A549 treated with AZD9567 at 1 μM for 4 hours (cell line): ENCODE measurements around the gene PKN2. TPM values are rescaled to one million over a fixed set of nuclear protein-coding genes. Genes with fewer than 3 reads are reported as not detected.

Experiments
- total RNA-seq: library from RNA; stranded (reverse); fragments of 200-300 nt; extraction: Qiagen RNA extraction; gene quantifications from 5 replicates; pipeline ENCODE4 v1.2.3, GENCODE V29; 2022; ENCODE audit not compliant: insufficient read depth

PKN2 gene
- 11.4 to 17.0 TPM (median 14.9 TPM) in 5 replicates for total RNA-seq

DNA sequence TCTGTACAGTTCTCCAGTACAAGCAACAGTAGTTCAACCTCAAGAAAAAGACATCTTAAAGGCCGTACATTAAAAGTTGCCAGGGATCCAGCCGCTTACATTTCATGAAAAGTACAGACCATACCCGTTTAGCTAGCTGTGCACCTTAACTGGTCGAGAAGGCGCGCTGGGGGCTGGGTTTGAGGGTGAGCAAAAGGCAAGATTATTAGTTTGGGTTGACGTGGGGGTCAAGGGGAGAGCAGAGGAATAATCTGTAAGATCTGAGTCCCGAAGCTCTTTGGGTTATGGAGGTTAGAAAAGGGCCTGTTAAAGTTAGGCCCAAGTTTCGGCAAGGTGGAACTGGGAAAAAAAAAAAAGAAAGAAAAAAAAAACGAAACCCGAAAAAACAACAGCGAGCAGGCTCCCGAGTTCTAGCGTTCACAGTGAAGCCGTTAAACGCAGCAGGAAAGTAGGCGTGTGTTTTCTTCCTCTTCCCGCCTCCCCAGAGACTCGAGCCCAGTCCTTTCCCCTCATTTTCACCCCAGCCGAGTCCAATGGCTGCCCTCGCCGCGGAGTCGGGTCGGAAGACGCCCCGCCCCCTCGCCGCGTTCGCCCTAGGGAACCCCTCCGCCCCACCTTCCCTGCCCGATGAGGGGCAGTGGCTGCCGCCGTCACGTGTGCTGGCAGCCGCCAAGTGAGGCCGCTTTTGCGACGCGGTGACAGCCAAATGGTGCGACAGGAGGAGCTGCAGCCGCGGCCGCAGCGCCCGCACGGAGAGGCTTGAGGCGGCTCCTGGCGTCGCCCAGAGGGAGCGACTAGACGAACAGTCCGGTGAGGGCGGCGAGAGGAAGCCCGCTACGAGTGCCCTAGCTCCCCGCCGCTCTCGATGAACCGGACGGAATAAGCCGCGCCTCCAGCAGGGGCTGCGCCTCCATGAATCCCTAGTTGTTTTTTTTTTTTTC, at the start of gene PKN2:
Gene PKN2, plus strand, starts transcription at position 733 of the 941 bp plus-strand sequence. CDS start 308 bp downstream, outside the sequence.

Other genes starting within 250 kb of the PKN2 start
- gene GTF2B, start 207.3 kb downstream of the PKN2 start, total RNA-seq = 26.7 to 43.5 TPM (median 28.2 TPM) in 5 replicates